DOHH2 (cell line): ENCODE data around the gene PDE11A.

Source experiments
- H3F3A ChIP-seq: fragments of 200-600 bp; sonication (generic), shearing (Covaris generic); 2 replicates; pipeline ENCODE4 v1.6.0; 2016; ENCODE audit warnings: antibody characterized with exemption, mild to moderate bottlenecking; ENCODE audit not compliant: control insufficient read depth, insufficient read depth
- H3K27ac ChIP-seq: fragments of 200-600 bp; sonication (generic); 2 replicates; pipeline ENCODE4 v1.5.1; 2014; ENCODE audit warnings: low read depth, mild to moderate bottlenecking, low read length, moderate library complexity
- H3K27me3 ChIP-seq: fragments of 200-600 bp; sonication (generic); 2 replicates; pipeline ENCODE4 v1.6.1; 2014; ENCODE audit warnings: mild to moderate bottlenecking, low read length, mixed read lengths; ENCODE audit not compliant: control insufficient read depth
- H3K36me3 ChIP-seq: fragments of 200-600 bp; sonication (generic); 2 replicates; pipeline ENCODE4 v1.6.1; 2014; ENCODE audit warnings: mild to moderate bottlenecking, low read length, moderate library complexity, mixed read lengths; ENCODE audit not compliant: control insufficient read depth
- H3K4me1 ChIP-seq: fragments of 200-600 bp; sonication (generic); 2 replicates; pipeline ENCODE4 v1.6.1; 2014; ENCODE audit warnings: mild to moderate bottlenecking, low read length, mixed read lengths; ENCODE audit not compliant: control insufficient read depth
- H3K4me2 ChIP-seq: fragments of 200-600 bp; sonication (generic); 2 replicates; pipeline ENCODE4 v1.6.0; 2014; ENCODE audit warnings: mild to moderate bottlenecking, low read length, moderate library complexity
- H3K4me3 ChIP-seq: fragments of 200-600 bp; sonication (generic); 2 replicates; pipeline ENCODE4 v1.5.1; 2014; ENCODE audit warnings: mild to moderate bottlenecking, low read length, mixed read lengths
- H3K79me2 ChIP-seq: fragments of 200-600 bp; sonication (generic); 2 replicates; pipeline ENCODE4 v1.6.1; 2014; ENCODE audit warnings: mild to moderate bottlenecking, low read length, mixed read lengths; ENCODE audit not compliant: control insufficient read depth
- H3K9me2 ChIP-seq: fragments of 200-600 bp; sonication (generic); replicated peaks from 2 replicates; pipeline ENCODE4 v1.6.1; 2014; ENCODE audit warnings: mild to moderate bottlenecking, low read length, mixed read lengths; ENCODE audit not compliant: control insufficient read depth
- H3K9me3 ChIP-seq: fragments of 200-600 bp; sonication (generic); 2 replicates; pipeline ENCODE4 v1.6.1; 2014; ENCODE audit warnings: antibody characterized with exemption, low read length, mixed read lengths; ENCODE audit not compliant: control insufficient read depth, insufficient read depth
- H4K20me1 ChIP-seq: fragments of 200-600 bp; sonication (generic); 2 replicates; pipeline ENCODE4 v1.6.0; 2014; ENCODE audit warnings: low read depth, mild to moderate bottlenecking, antibody characterized with exemption, low read length, moderate library complexity; ENCODE audit not compliant: control insufficient read depth, insufficient read depth
- EZH2phosphoT487 ChIP-seq: fragments of 200-600 bp; sonication (generic); IDR thresholded peaks from 2 replicates; pipeline ENCODE4 v1.6.1; 2017; ENCODE audit warnings: borderline replicate concordance, mild to moderate bottlenecking, antibody characterized with exemption, low read length, moderate library complexity, mixed read lengths
- TF ChIP-seq, protein P1 (sequence below): fragments of 200-600 bp; sonication (generic); IDR thresholded peaks from one replicate; pipeline ENCODE4 v1.5.1; 2014; ENCODE audit warnings: antibody characterized with exemption, mild to moderate bottlenecking, low read depth, low read length; ENCODE audit not compliant: poor library complexity, severe bottlenecking

The PDE11A gene

DNA sequence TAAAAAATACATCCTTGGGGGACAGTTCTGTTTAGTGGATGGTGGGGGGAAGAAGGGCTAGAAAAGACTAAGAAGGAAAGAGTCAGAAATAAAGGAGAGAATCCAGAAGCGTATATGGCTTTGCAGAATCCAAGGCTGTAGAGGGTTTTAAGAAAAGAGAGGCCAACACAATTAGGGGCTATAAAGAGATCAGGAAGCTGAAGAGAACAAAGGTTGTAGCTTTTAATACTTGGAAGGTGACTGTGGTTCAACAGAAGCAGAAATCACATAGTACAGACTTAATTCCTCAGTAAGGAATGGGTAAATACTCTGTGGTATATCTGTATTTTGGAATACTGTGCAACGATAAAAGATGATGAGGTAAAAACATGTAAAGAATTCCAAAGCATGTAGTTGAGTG lies 393.6 kb downstream of the PDE11A start:
- no peaks in the 10 kb centered on the region for H3K4me1 ChIP-seq
- peaks cover 13% of the 10 kb centered on the region for H3K27me3 ChIP-seq
- H3K4me2 ChIP-seq: no peak overlapping the region
- no peaks in the 10 kb centered on the region for H3K9me3 ChIP-seq
- no peaks in the 10 kb centered on the region for H3K36me3 ChIP-seq
- H3K9me2 ChIP-seq: no peaks in the 10 kb centered on the region
- H4K20me1 ChIP-seq: no peaks in the 10 kb centered on the region
- no peaks in the 10 kb centered on the region for H3K79me2 ChIP-seq
- H3K27ac ChIP-seq: no peak overlapping the region
- no peaks in the 10 kb centered on the region for H3F3A ChIP-seq
- H3K4me3 ChIP-seq: no peak overlapping the region
- no peak for TF ChIP-seq EZH2phosphoT487

DNA sequence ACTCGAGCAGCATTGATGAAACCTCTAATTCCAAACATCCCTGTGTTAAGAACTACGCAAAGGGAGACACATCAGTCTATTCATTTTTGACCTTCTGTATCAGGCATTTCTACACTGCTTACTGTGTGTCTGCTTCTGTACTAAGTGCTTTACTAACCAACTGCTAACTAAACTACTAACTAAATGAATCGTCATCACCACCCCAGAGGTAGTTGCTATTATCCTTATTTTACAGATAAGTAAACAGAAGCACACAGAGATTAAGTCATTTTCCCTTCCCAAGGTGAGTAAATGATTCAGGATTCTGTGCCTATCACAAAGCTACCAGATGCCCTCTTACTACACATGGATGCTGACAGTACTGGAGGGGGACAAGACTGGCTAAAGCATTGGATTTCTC lies 395.9 kb downstream of the PDE11A start:
- Histone ChIP-seq H3K27me3 (peaks cover 10% of the 10 kb centered on the region), H3K4me3 (no peak overlapping the region), H3K4me2 (no peak overlapping the region), H4K20me1 (no peaks in the 10 kb centered on the region), H3K9me2 (no peaks in the 10 kb centered on the region), H3K9me3 (no peaks in the 10 kb centered on the region), H3K36me3 (no peaks in the 10 kb centered on the region), H3K79me2 (no peaks in the 10 kb centered on the region), H3K27ac (no peak overlapping the region), H3F3A (no peaks in the 10 kb centered on the region), H3K4me1 (no peaks in the 10 kb centered on the region)
- TF ChIP-seq, protein P1, sequence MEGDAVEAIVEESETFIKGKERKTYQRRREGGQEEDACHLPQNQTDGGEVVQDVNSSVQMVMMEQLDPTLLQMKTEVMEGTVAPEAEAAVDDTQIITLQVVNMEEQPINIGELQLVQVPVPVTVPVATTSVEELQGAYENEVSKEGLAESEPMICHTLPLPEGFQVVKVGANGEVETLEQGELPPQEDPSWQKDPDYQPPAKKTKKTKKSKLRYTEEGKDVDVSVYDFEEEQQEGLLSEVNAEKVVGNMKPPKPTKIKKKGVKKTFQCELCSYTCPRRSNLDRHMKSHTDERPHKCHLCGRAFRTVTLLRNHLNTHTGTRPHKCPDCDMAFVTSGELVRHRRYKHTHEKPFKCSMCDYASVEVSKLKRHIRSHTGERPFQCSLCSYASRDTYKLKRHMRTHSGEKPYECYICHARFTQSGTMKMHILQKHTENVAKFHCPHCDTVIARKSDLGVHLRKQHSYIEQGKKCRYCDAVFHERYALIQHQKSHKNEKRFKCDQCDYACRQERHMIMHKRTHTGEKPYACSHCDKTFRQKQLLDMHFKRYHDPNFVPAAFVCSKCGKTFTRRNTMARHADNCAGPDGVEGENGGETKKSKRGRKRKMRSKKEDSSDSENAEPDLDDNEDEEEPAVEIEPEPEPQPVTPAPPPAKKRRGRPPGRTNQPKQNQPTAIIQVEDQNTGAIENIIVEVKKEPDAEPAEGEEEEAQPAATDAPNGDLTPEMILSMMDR: no peak
- TF ChIP-seq EZH2phosphoT487: no peak

- H3K79me2 ChIP-seq: no peaks in the 10 kb centered on the region
- no peaks in the 10 kb centered on the region for H4K20me1 ChIP-seq
- no peak overlapping the region for H3K27ac ChIP-seq
- no peaks in the 10 kb centered on the region for H3K9me2 ChIP-seq
- no peaks in the 10 kb centered on the region for H3K36me3 ChIP-seq
- H3F3A ChIP-seq: no peaks in the 10 kb centered on the region
- H3K4me2 ChIP-seq: no peak overlapping the region
- TF ChIP-seq EZH2phosphoT487: no peak
- TF ChIP-seq, protein P1: no peak
- peaks cover 10% of the 10 kb centered on the region for H3K27me3 ChIP-seq
- no peak overlapping the region for H3K4me3 ChIP-seq
- no peaks in the 10 kb centered on the region for H3K9me3 ChIP-seq
- H3K4me1 ChIP-seq: no peaks in the 10 kb centered on the region
These were observed 396.8 kb downstream of the PDE11A start for GRCh38 chr2:177675825-177676224.

- no peak overlapping the region for H3K4me2 ChIP-seq
- no peaks in the 10 kb centered on the region for H4K20me1 ChIP-seq
- no peaks in the 10 kb centered on the region for H3K36me3 ChIP-seq
- no peak overlapping the region for H3K4me3 ChIP-seq
- H3K4me1 ChIP-seq: no peaks in the 10 kb centered on the region
- TF ChIP-seq, protein P1: no peak
- H3K27ac ChIP-seq: no peak overlapping the region
- no peaks in the 10 kb centered on the region for H3K9me3 ChIP-seq
- peaks cover 10% of the 10 kb centered on the region for H3K27me3 ChIP-seq
- no peaks in the 10 kb centered on the region for H3K9me2 ChIP-seq
- H3F3A ChIP-seq: no peaks in the 10 kb centered on the region
- no peaks in the 10 kb centered on the region for H3K79me2 ChIP-seq
These were observed 397.2 kb downstream of the PDE11A start for GRCh38 chr2:177675350-177675821.
